Upper lobe of right lung (tissue), 1 donor: ENCODE results near the gene TTC28. TPM values are rescaled to one million over a fixed set of nuclear protein-coding genes. Genes with fewer than 3 reads are reported as not detected.

ENCODE experiments used
- ATAC-seq: fragments of 200-7000 bp; cut with Tn5 transposase; one replicate; pipeline ENCODE4 v1.9.1; 2020; ENCODE audit warnings: mild to moderate bottlenecking, moderate library complexity
- DNase-seq: peaks from one replicate; pipeline ENCODE4 v3.0.0-alpha.2; 2020
- H3K27ac ChIP-seq: fragments of 200-600 bp; one replicate; pipeline ENCODE4 v1.8.0; 2022
- H3K27me3 ChIP-seq: fragments of 200-600 bp; one replicate; pipeline ENCODE4 v1.8.0; 2022; ENCODE audit warnings: mild to moderate bottlenecking
- H3K36me3 ChIP-seq: fragments of 200-600 bp; one replicate; pipeline ENCODE4 v1.8.0; 2022
- H3K4me1 ChIP-seq: fragments of 200-600 bp; one replicate; pipeline ENCODE4 v1.8.0; 2022
- H3K4me3 ChIP-seq: fragments of 200-600 bp; one replicate; pipeline ENCODE4 v1.8.0; 2022; ENCODE audit warnings: mild to moderate bottlenecking
- H3K9me3 ChIP-seq: fragments of 200-600 bp; one replicate; pipeline ENCODE4 v1.8.0; 2022
- CTCF ChIP-seq: fragments of 200-600 bp; IDR thresholded peaks from one replicate; pipeline ENCODE4 v1.8.0; 2022; ENCODE audit warnings: antibody characterized with exemption
- intact Hi-C: fragments of 100-400 bp; cut with DNase I; formaldehyde crosslinking; loops from one replicate; pipeline ENCODE4 v1.11.0; 2022
- total RNA-seq: library from RNA; stranded (reverse); fragmentation: NEBNext Ultra II Directional; extraction: Animal tissue kit (Norgen Biotek cat#: 25700); gene quantifications from one replicate; pipeline ENCODE4 v1.2.1, GENCODE V29; 2021
- donor health status: DM: no; HTN: yes; CAD: no; lungs with severe emphysema.

TTC28 gene
- total RNA-seq, 1 donor from 2014 or later, result 48.7 TPM

DNA sequence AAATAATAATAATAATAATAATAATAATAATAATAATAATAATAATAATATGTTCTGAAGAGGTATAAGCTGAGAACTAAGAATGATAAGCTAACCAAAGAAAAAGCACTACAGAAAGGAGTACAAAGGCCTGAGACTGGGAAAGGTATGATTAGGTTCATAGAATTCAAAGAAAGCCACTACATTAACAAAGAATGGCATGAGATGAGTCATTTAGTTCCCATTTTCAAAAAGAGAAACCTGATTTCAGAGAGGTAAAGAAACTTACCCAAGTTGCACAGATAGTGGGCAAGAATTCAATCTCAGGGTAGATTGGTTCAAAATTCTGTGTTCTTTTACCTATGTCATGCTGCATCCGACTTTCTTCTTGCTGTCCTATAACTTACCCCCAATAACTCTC, 350.9 kb downstream of the TTC28 start:
- no peak for TF ChIP-seq CTCF
- no peak overlapping the region for H3K27ac ChIP-seq
- H3K27me3 ChIP-seq, result no peaks in the 10 kb centered on the region
- H3K36me3 ChIP-seq, result no peaks in the 10 kb centered on the region
- DNase-seq (no peak), ATAC-seq (no peak)
- peaks cover 10% of the 10 kb centered on the region for H3K4me1 ChIP-seq
- H3K9me3 ChIP-seq, result no peaks in the 10 kb centered on the region
- intact Hi-C loops, result no loop called here
- no peak overlapping the region for H3K4me3 ChIP-seq

GRCh38 chr22:28316014-28316413, 363.6 kb downstream of the TTC28 start:
- no peak for ATAC-seq
- Histone ChIP-seq H3K4me3 (no peak overlapping the region), H3K27me3 (no peaks in the 10 kb centered on the region), H3K36me3 (no peaks in the 10 kb centered on the region), H3K4me1 (no peaks in the 10 kb centered on the region), H3K9me3 (no peaks in the 10 kb centered on the region), H3K27ac (no peak overlapping the region)
- DNase-seq, result no peak
- intact Hi-C loops, result no loop called here
- TF ChIP-seq CTCF, result no peak

DNA sequence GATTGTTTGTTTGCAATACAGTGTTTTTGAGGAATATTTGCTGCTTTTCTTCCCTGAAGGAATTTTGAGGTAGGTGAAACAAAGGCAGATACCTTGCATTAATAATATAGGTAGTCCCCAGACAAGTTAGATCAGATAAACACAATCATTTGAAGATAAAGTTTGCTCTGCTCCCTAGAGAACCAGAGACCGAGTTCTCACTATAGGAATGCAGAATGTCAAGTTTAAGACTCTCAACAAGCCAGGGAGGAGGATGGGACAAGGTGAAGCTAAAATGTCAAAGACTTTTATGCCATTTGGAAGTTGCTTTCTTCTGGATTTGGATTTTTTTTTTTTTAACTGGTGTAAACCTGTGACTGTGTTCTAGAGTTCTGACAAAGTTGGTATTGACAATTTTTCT, 364.7 kb downstream of the TTC28 start:
- H3K27ac ChIP-seq, result no peak overlapping the region
- H3K9me3 ChIP-seq, result no peaks in the 10 kb centered on the region
- ATAC-seq (no peak), DNase-seq (no peak)
- H3K4me1 ChIP-seq, result no peaks in the 10 kb centered on the region
- no peak for TF ChIP-seq CTCF
- no peak overlapping the region for H3K4me3 ChIP-seq
- no peaks in the 10 kb centered on the region for H3K27me3 ChIP-seq
- H3K36me3 ChIP-seq, result no peaks in the 10 kb centered on the region
- intact Hi-C loops, result no loop called here

- DNase-seq, result no peak
- no peaks in the 10 kb centered on the region for H3K9me3 ChIP-seq
- no peaks in the 10 kb centered on the region for H3K36me3 ChIP-seq
- no peaks in the 10 kb centered on the region for H3K27me3 ChIP-seq
- H3K4me1 ChIP-seq, result no peaks in the 10 kb centered on the region
- no peak overlapping the region for H3K4me3 ChIP-seq
- intact Hi-C loops, result no loop called here
- ATAC-seq, result no peak
- no peak for TF ChIP-seq CTCF
- H3K27ac ChIP-seq, result no peak overlapping the region
Measured at GRCh38 chr22:28310299-28310698, 369.3 kb downstream of the TTC28 start.

GRCh38 chr22:28299753-28300152, 379.9 kb downstream of the TTC28 start:
- DNase-seq (no peak), ATAC-seq (no peak)
- Histone ChIP-seq H3K4me3 (no peak overlapping the region), H3K27me3 (no peaks in the 10 kb centered on the region), H3K4me1 (no peaks in the 10 kb centered on the region), H3K27ac (no peak overlapping the region), H3K9me3 (no peaks in the 10 kb centered on the region), H3K36me3 (peaks cover 6% of the 10 kb centered on the region)
- intact Hi-C loops, result no loop called here
- TF ChIP-seq CTCF, result no peak

GRCh38 chr22:28299309-28299708, 380.3 kb downstream of the TTC28 start:
- H3K9me3 ChIP-seq, result no peaks in the 10 kb centered on the region
- ATAC-seq (no peak), DNase-seq (no peak)
- no peaks in the 10 kb centered on the region for H3K4me1 ChIP-seq
- H3K27ac ChIP-seq, result no peak overlapping the region
- H3K27me3 ChIP-seq, result no peaks in the 10 kb centered on the region
- peaks cover 6% of the 10 kb centered on the region for H3K36me3 ChIP-seq
- no peak for TF ChIP-seq CTCF
- intact Hi-C loops, result no loop called here
- H3K4me3 ChIP-seq, result no peak overlapping the region
